ENCODE data around the gene INSYN2A. TPM values are rescaled to one million over a fixed set of nuclear protein-coding genes. Genes with fewer than 3 reads are reported as not detected.

INSYN2A gene
- total and polyA plus RNA-seq, 9 of the 15 experiments (the other 6 are each of a cell fraction or from before 2014, with no cell fraction given): not detected

DNA sequence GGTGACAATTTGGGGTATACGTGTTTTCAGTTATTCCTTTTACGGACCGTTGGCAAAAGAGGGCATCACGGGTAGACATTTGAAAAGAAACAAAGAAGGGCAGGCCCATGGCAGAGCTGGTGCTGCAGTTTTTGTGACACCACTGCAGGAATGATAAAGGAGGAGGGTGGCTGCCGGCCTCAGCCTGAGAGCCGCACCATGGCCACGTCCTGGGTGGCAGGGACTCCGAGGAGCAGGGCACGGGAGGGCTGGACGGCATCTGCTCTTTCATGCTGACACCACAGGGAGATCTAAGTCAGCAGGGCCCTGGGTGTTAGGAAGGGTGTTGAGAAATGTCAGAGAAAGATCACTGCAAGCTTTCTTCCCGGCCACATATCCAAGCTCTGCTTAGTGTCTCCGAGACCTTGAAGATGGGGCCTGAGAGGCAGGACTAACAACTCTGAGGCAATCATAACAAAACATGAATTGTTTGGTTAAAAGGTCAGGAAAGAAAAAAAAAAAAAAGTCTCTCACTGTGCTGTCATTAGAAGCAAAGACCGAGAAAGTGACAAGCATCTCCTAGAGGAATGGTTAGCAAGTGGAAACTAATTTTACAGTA is 36.6 kb downstream of the INSYN2A start:
- no peaks in the 10 kb centered on the region for H3K27me3 ChIP-seq (ENCODE audit: control insufficient read depth in 2 of 2, insufficient read depth in 2 of 2, low read length in 2 of 2)
- no peaks in the 10 kb centered on the region for H4K20me1 ChIP-seq (replicated peaks; ENCODE audit: control insufficient read depth, insufficient read depth, low read length)
- no peaks in the 10 kb centered on the region for H3K4me1 ChIP-seq (replicated peaks in 1 of 2; ENCODE audit: control insufficient read depth in 2 of 2, insufficient read depth in 2 of 2, low read length in 2 of 2)
- H3K79me2 ChIP-seq (ENCODE audit: control insufficient read depth, insufficient read depth, low read length): no peaks in the 10 kb centered on the region
- H3K9me3 ChIP-seq (replicated peaks; ENCODE audit: control insufficient read depth, insufficient read depth, low read depth, low read length): no peaks in the 10 kb centered on the region
- 0% methylated on average over 11 of the region's 13 CpGs for WGBS (ENCODE audit: insufficient coverage, low coverage, missing lambda C conversion rate)
- no peaks in the 10 kb centered on the region for H3K9me1 ChIP-seq (ENCODE audit: control insufficient read depth, insufficient read depth, low read length)
- H3K27ac ChIP-seq (ENCODE audit: extremely low read depth, low read depth, low read length): no peak overlapping the region
- TF ChIP-seq ETS1 (conservative IDR thresholded peaks at IDR 0.05; ENCODE audit: control insufficient read depth, low read depth, low read length) (no peak), KDM2B (CRISPR knock-in tag; IDR thresholded peaks at IDR 0.05) (no peak), ZNF24 (IDR thresholded peaks at IDR 0.05) (no peak), SMARCC2 (IDR thresholded peaks at IDR 0.05; ENCODE audit: low read depth) (no peak), ZBTB17 (CRISPR knock-in tag; IDR thresholded peaks at IDR 0.05) (no peak), POU5F1 (IDR thresholded peaks at IDR 0.05; ENCODE audit: borderline replicate concordance, low read depth, low read length, partially characterized antibody) (no peak), ZBED1 (IDR thresholded peaks at IDR 0.05) (no peak), BACH1 (tag; IDR thresholded peaks at IDR 0.05) (no peak), EP300 (IDR thresholded peaks at IDR 0.05; ENCODE audit: low read length) (no peak), RBFOX2 (IDR thresholded peaks at IDR 0.05; ENCODE audit: low read depth, low read length) (no peak), HMG20A (CRISPR knock-in tag; conservative IDR thresholded peaks at IDR 0.05) (no peak), ZNF3 (CRISPR knock-in tag; IDR thresholded peaks at IDR 0.05) (no peak)
- TF ChIP-seq, protein P1, sequence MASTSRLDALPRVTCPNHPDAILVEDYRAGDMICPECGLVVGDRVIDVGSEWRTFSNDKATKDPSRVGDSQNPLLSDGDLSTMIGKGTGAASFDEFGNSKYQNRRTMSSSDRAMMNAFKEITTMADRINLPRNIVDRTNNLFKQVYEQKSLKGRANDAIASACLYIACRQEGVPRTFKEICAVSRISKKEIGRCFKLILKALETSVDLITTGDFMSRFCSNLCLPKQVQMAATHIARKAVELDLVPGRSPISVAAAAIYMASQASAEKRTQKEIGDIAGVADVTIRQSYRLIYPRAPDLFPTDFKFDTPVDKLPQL (IDR thresholded peaks at IDR 0.05; ENCODE audit: extremely low read depth, insufficient read length): no peak
- in situ Hi-C loops (cut with MboI) (no loop called here), intact Hi-C loops (cut with micrococcal nuclease) (no loop called here)
- DNase-seq (ENCODE audit: extremely low read depth in 1 of 4, low spot score in 3 of 4): no peak
- no TSS peak for BruUV-seq (replicated peaks)
- H3K4me2 ChIP-seq (ENCODE audit: insufficient read depth, low read length): no peak overlapping the region
- no peaks in the 10 kb centered on the region for H3K36me3 ChIP-seq (ENCODE audit: control insufficient read depth, insufficient read depth, low read length)
- ATAC-seq: no peak
- no peak overlapping the region for H3K4me3 ChIP-seq
- POLR2A ChIA-PET: no interaction called here
- no peak overlapping the region for H2AFZ ChIP-seq (ENCODE audit: low read depth, low read length)
- no peak for FAIRE-seq
- no peak overlapping the region for H3K9ac ChIP-seq (ENCODE audit: insufficient read depth in 1 of 2, low read depth in 2 of 2, low read length in 2 of 2)
- CTCF ChIA-PET (ENCODE audit: low intra/inter-chr PET ratio): no interaction called here
